Activated effector memory CD4-positive, alpha-beta T cell treated with Interleukin-2 at 50 U/mL for 16 hours (primary cell): ENCODE measurements around the gene NAA25.

Experiments used
- DNase-seq: peaks from one replicate; pipeline ENCODE4 v3.0.0-alpha.2; 2020

The NAA25 gene

GRCh38 chr12:112108202-112109079 is at the start of gene NAA25:
Gene NAA25, minus strand, starts transcription at chr12:112108783. Its CDS starts 10 bp downstream, at chr12:112108773.
- DNase-seq, result peak; percentile 76

- DNase-seq, result no peak
These were observed 45.3 kb upstream of the NAA25 start for GRCh38 chr12:112153893-112154219.

GRCh38 chr12:112153181-112153892 is 44.8 kb upstream of the NAA25 start:
- no peak for DNase-seq

- DNase-seq, result no peak
These were observed 43.4 kb upstream of the NAA25 start for GRCh38 chr12:112151766-112152541.

GRCh38 chr12:112149596-112149995 is 41.0 kb upstream of the NAA25 start:
- DNase-seq, result no peak

GRCh38 chr12:112148031-112148513 is 39.5 kb upstream of the NAA25 start:
- no peak for DNase-seq

- DNase-seq, result no peak
These were observed 37.5 kb upstream of the NAA25 start for GRCh38 chr12:112146123-112146522.

GRCh38 chr12:112140728-112141127 is 32.1 kb upstream of the NAA25 start:
- no peak for DNase-seq

GRCh38 chr12:112134731-112135130 is 26.1 kb upstream of the NAA25 start:
- DNase-seq, result no peak

GRCh38 chr12:112133418-112133817 is 24.8 kb upstream of the NAA25 start:
- DNase-seq, result no peak

- DNase-seq, result no peak
These were observed 23.1 kb upstream of the NAA25 start for GRCh38 chr12:112131686-112132085.

GRCh38 chr12:112130441-112130998 is 21.9 kb upstream of the NAA25 start:
- DNase-seq, result no peak

- no peak for DNase-seq
These were observed 18.3 kb upstream of the NAA25 start for GRCh38 chr12:112126911-112127310.

- DNase-seq, result no peak
These were observed 17.4 kb upstream of the NAA25 start for GRCh38 chr12:112126000-112126438.

- DNase-seq, result peak; percentile 99
These were observed 16.8 kb upstream of the NAA25 start, which contains the start of gene TRAFD1 for GRCh38 chr12:112125250-112125999. Gene TRAFD1, plus strand, starts transcription at chr12:112125560. Its CDS starts 4,963 bp downstream, at chr12:112130523.

GRCh38 chr12:112124918-112125249 is 16.3 kb upstream of the NAA25 start:
- DNase-seq, result no peak

- no peak for DNase-seq
These were observed 14.5 kb upstream of the NAA25 start for GRCh38 chr12:112122823-112123690.

GRCh38 chr12:112121780-112122565 is 13.4 kb upstream of the NAA25 start:
- no peak for DNase-seq

- DNase-seq, result no peak
These were observed 9.1 kb upstream of the NAA25 start for GRCh38 chr12:112117685-112118084.
